Epidermal melanocyte (primary cell): ENCODE results near the gene RTKN.

ENCODE experiments used
- DNase-seq: peaks from one replicate; pipeline ENCODE4 v3.0.0; 2011; ENCODE audit warnings: low spot score; ENCODE audit not compliant: insufficient read length

The RTKN gene

GRCh38 chr2:74439373-74439772, 2.4 kb downstream of the RTKN start:
- DNase-seq: no peak

GRCh38 chr2:74438248-74438647, 3.5 kb downstream of the RTKN start:
- DNase-seq: no peak

- peak; percentile 16 for DNase-seq
These were observed 4.7 kb downstream of the RTKN start for GRCh38 chr2:74436848-74437695.

- no peak for DNase-seq
These were observed 5.5 kb downstream of the RTKN start for GRCh38 chr2:74436111-74436805.

GRCh38 chr2:74430502-74430901, 11.2 kb downstream of the RTKN start:
- DNase-seq: no peak

GRCh38 chr2:74429487-74430451, 12.0 kb downstream of the RTKN start:
- no peak for DNase-seq

GRCh38 chr2:74428675-74429074, 13.1 kb downstream of the RTKN start:
- no peak for DNase-seq

- DNase-seq: no peak
These were observed 14.2 kb downstream of the RTKN start for GRCh38 chr2:74427551-74427950.

GRCh38 chr2:74426181-74426758, 15.5 kb downstream of the RTKN start:
- no peak for DNase-seq

- DNase-seq: no peak
These were observed 16.2 kb downstream of the RTKN start for GRCh38 chr2:74425523-74425922.

GRCh38 chr2:74424995-74425406, 16.7 kb downstream of the RTKN start:
- DNase-seq: no peak

- no peak for DNase-seq
These were observed 17.4 kb downstream of the RTKN start for GRCh38 chr2:74424139-74424992.

GRCh38 chr2:74423231-74424095, 18.3 kb downstream of the RTKN start:
- no peak for DNase-seq

- DNase-seq: peak; percentile 93
These were observed 20.4 kb downstream of the RTKN start, which contains the start of the genes C2orf81 and WDR54 for GRCh38 chr2:74421221-74421870. Gene C2orf81 (minus strand): TSS chr2:74421619. CDS start chr2:74421560, 59 bp downstream. Gene WDR54 (plus strand): TSS chr2:74421730. CDS start chr2:74422154, 424 bp downstream.

GRCh38 chr2:74420443-74421103, 21.2 kb downstream of the RTKN start:
- peak; percentile 15 for DNase-seq

- DNase-seq: no peak
These were observed 21.7 kb downstream of the RTKN start for GRCh38 chr2:74420006-74420405.

- DNase-seq: no peak
These were observed 22.4 kb downstream of the RTKN start for GRCh38 chr2:74419345-74419744.

GRCh38 chr2:74418312-74418711, 23.4 kb downstream of the RTKN start:
- DNase-seq: no peak
